ENCODE data around the gene CNIH2. TPM values are rescaled to one million over a fixed set of nuclear protein-coding genes. Genes with fewer than 3 reads are reported as not detected.

Gene CNIH2
- total and polyA plus RNA-seq, 9 of the 15 experiments (the other 6 are each of a cell fraction or from before 2014, with no cell fraction given): 0.26 to 0.89 (median 0.40) TPM; not detected in 4

DNA sequence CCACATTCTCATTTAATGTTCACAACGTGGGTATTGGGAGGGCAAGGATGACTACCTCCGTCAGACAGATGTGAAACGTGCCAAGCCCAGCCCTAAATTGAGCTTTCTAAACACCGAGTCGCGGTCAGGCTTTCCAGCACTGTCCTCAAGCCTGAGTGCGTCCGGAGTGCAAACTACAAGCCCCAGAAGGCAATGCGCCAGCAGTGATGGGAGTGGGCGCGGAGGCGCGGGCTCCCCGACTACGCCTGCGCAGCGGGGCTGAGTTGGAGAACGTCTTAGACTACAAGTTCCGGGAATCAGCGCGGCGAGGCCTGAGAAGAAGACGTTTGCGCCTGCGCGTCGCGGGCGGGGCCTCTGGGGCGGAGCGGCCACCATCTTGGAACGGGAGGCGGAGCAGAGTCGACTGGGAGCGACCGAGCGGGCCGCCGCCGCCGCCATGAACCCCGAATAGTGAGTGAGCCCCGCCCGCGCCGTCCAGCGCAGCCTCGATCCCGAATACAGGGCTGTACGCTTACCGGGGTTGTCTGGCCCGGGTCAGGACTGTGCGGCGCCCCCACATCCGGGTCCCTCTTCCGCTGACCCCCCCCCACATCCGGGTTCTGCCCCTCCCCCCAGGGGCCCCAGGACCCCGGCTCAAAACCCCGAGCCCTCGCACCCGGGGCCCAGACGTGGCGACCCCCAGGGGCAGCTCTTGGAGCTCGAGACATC lies 9.6 kb upstream of the CNIH2 start, which contains the start of gene RAB1B (continued):
- no peak for TF ChIP-seq ZNF583 (CRISPR knock-in tag; IDR thresholded peaks at IDR 0.05)
- TF ChIP-seq, protein P1, sequence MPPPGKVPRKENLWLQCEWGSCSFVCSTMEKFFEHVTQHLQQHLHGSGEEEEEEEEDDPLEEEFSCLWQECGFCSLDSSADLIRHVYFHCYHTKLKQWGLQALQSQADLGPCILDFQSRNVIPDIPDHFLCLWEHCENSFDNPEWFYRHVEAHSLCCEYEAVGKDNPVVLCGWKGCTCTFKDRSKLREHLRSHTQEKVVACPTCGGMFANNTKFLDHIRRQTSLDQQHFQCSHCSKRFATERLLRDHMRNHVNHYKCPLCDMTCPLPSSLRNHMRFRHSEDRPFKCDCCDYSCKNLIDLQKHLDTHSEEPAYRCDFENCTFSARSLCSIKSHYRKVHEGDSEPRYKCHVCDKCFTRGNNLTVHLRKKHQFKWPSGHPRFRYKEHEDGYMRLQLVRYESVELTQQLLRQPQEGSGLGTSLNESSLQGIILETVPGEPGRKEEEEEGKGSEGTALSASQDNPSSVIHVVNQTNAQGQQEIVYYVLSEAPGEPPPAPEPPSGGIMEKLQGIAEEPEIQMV (tag; conservative IDR thresholded peaks at IDR 0.05; ENCODE audit: low read depth): peak; percentile 59; the same call in 1 of the 2 replicates
- TF ChIP-seq POLR2B (IDR thresholded peaks at IDR 0.05; ENCODE audit: low read depth, partially characterized antibody): peak; percentile 43
- TF ChIP-seq KLF13 (tag; IDR thresholded peaks at IDR 0.05; ENCODE audit: borderline replicate concordance, low read depth): no peak
- TF ChIP-seq ILK (tag; IDR thresholded peaks at IDR 0.05; ENCODE audit: borderline replicate concordance, low read depth): no peak
- peak; percentile 85 for TF ChIP-seq GABPA (tag; conservative IDR thresholded peaks at IDR 0.05; ENCODE audit: low read depth)
- no peak for TF ChIP-seq PTRF (tag; IDR thresholded peaks at IDR 0.05)
- no peak for TF ChIP-seq RBBP5 (IDR thresholded peaks at IDR 0.05; ENCODE audit: borderline replicate concordance, insufficient read depth, low read length, poor library complexity, severe bottlenecking)
- peak; percentile 46; the same call in 1 of the 2 replicates for TF ChIP-seq GTF2E2 (tag; IDR thresholded peaks at IDR 0.05)
- TF ChIP-seq, protein P2, sequence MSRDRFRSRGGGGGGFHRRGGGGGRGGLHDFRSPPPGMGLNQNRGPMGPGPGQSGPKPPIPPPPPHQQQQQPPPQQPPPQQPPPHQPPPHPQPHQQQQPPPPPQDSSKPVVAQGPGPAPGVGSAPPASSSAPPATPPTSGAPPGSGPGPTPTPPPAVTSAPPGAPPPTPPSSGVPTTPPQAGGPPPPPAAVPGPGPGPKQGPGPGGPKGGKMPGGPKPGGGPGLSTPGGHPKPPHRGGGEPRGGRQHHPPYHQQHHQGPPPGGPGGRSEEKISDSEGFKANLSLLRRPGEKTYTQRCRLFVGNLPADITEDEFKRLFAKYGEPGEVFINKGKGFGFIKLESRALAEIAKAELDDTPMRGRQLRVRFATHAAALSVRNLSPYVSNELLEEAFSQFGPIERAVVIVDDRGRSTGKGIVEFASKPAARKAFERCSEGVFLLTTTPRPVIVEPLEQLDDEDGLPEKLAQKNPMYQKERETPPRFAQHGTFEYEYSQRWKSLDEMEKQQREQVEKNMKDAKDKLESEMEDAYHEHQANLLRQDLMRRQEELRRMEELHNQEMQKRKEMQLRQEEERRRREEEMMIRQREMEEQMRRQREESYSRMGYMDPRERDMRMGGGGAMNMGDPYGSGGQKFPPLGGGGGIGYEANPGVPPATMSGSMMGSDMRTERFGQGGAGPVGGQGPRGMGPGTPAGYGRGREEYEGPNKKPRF (IDR thresholded peaks at IDR 0.05; ENCODE audit: low read depth, low read length): no peak
- TF ChIP-seq HDAC6 (IDR thresholded peaks at IDR 0.05; ENCODE audit: low read depth, low read length): no peak
- TF ChIP-seq E2F3 (CRISPR knock-in tag; IDR thresholded peaks at IDR 0.05): peak; percentile 76; the same call in 1 of the 2 replicates
- peak; percentile 96 for TF ChIP-seq ZNF143 (CRISPR knock-in tag; IDR thresholded peaks at IDR 0.05)
- TF ChIP-seq SMARCC2 (IDR thresholded peaks at IDR 0.05; ENCODE audit: low read depth): no peak
- peak; percentile 30 for TF ChIP-seq POLR2AphosphoS5 (IDR thresholded peaks at IDR 0.05; ENCODE audit: control insufficient read depth, insufficient read depth, low read depth, low read length)
- TF ChIP-seq ZNF785 (CRISPR knock-in tag; IDR thresholded peaks at IDR 0.05): no peak
- no peak for TF ChIP-seq BRF1 (IDR thresholded peaks at IDR 0.05; ENCODE audit: borderline replicate concordance, extremely low read depth, insufficient read length)
- TF ChIP-seq, protein P3, sequence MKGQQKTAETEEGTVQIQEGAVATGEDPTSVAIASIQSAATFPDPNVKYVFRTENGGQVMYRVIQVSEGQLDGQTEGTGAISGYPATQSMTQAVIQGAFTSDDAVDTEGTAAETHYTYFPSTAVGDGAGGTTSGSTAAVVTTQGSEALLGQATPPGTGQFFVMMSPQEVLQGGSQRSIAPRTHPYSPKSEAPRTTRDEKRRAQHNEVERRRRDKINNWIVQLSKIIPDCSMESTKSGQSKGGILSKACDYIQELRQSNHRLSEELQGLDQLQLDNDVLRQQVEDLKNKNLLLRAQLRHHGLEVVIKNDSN (CRISPR knock-in tag; IDR thresholded peaks at IDR 0.05): no peak

Data from K562 (cell line).